Posterior vena cava (tissue), 2 donors: ENCODE data around the gene CSPG5. TPM values are rescaled to one million over a fixed set of nuclear protein-coding genes. Genes with fewer than 3 reads are reported as not detected.

Experiments used
- DNase-seq: peaks from one replicate; pipeline ENCODE4 v3.0.0-alpha.2; 2020; ENCODE audit warnings: low spot score
- intact Hi-C, 2 donors: fragments of 100-400 bp; cut with DNase I; formaldehyde crosslinking; loops; one replicate each; pipeline versions ENCODE4 v1.14.1 to v1.14.2; 2022 to 2023
- total RNA-seq, 2 donors: library from RNA; stranded (reverse); fragmentation: NEBNext Ultra II Directional; extraction: Animal tissue kit (Norgen Biotek cat#: 25700); gene quantifications; one replicate each; pipeline ENCODE4 v1.2.1, GENCODE V29; 2021
- donor health status: DM: yes; HTN: yes; CAD: no.
- donor health status: DM: yes; HTN: yes; CAD: no.

The CSPG5 gene
- total RNA-seq, 2 donors from 2014 or later: 0.51 to 1.2 TPM

- intact Hi-C loops: no loop called here
- DNase-seq: no peak
Measured at GRCh38 chr3:47553407-47553806, 25.3 kb downstream of the CSPG5 start.

- intact Hi-C loops: no loop called here
- peak; percentile 88 for DNase-seq
Measured at GRCh38 chr3:47542471-47543173, 36.0 kb downstream of the CSPG5 start.

GRCh38 chr3:47541583-47542108 lies 37.0 kb downstream of the CSPG5 start:
- peak; percentile 17 for DNase-seq
- intact Hi-C loops: no loop called here

GRCh38 chr3:47540281-47540680 lies 38.4 kb downstream of the CSPG5 start:
- intact Hi-C loops: no loop called here
- DNase-seq: no peak

- peak; percentile 58 for DNase-seq
- intact Hi-C loops: loop anchor here in 1 of 2 donors (5.0 kb wide), 1 partner anchor 260 kb away; no protein-coding TSS in a partner anchor
Measured at GRCh38 chr3:47536967-47537366, 41.7 kb downstream of the CSPG5 start.

GRCh38 chr3:47536221-47536891 lies 42.3 kb downstream of the CSPG5 start:
- intact Hi-C loops: loop anchor here in 1 of 2 donors (5.0 kb wide), 1 partner anchor 261 kb away; no protein-coding TSS in a partner anchor
- DNase-seq: peak; percentile 79

GRCh38 chr3:47533996-47534454 lies 44.6 kb downstream of the CSPG5 start:
- intact Hi-C loops: no loop called here
- DNase-seq: peak; percentile 32

- no peak for DNase-seq
- intact Hi-C loops: no loop called here
Measured at GRCh38 chr3:47533481-47533880, 45.2 kb downstream of the CSPG5 start.

GRCh38 chr3:47527952-47528725 lies 50.5 kb downstream of the CSPG5 start:
- intact Hi-C loops: loop anchor here in 1 of 2 donors (10.0 kb wide), 1 partner anchor 137 kb away; no protein-coding TSS in a partner anchor

GRCh38 chr3:47525617-47526016 lies 53.0 kb downstream of the CSPG5 start:
- intact Hi-C loops: loop anchor here in 1 of 2 donors (10.0 kb wide), 1 partner anchor 139 kb away; no protein-coding TSS in a partner anchor
- DNase-seq: peak; percentile 58

More at GRCh38 chr3:47527952-47528725, 50.5 kb downstream of the CSPG5 start:
- no peak for DNase-seq

- no peak for DNase-seq
- intact Hi-C loops: loop anchor here (5.0 to 10.0 kb wide), 2 partner anchors 141 to 269 kb away; no protein-coding TSS in a partner anchor
Measured at GRCh38 chr3:47523310-47524073, 55.2 kb downstream of the CSPG5 start.

- peak; percentile 92 for DNase-seq
- intact Hi-C loops: loop anchor here (5.0 to 10.0 kb wide), 2 partner anchors 142 to 270 kb away; no protein-coding TSS in a partner anchor
Measured at GRCh38 chr3:47522082-47522987, 56.3 kb downstream of the CSPG5 start.

GRCh38 chr3:47520756-47521155 lies 57.9 kb downstream of the CSPG5 start:
- intact Hi-C loops: loop anchor here (5.0 to 10.0 kb wide), 2 partner anchors 144 to 272 kb away; no protein-coding TSS in a partner anchor

GRCh38 chr3:47517937-47518336 lies 60.7 kb downstream of the CSPG5 start:
- intact Hi-C loops: no loop called here

More at GRCh38 chr3:47520756-47521155, 57.9 kb downstream of the CSPG5 start:
- no peak for DNase-seq

GRCh38 chr3:47515864-47516319 lies 62.8 kb downstream of the CSPG5 start:
- intact Hi-C loops: no loop called here
- DNase-seq: no peak

More at GRCh38 chr3:47517937-47518336, 60.7 kb downstream of the CSPG5 start:
- DNase-seq: no peak

GRCh38 chr3:47515100-47515499 lies 63.6 kb downstream of the CSPG5 start:
- intact Hi-C loops: no loop called here

More at GRCh38 chr3:47515100-47515499, 63.6 kb downstream of the CSPG5 start:
- no peak for DNase-seq
